VCaP (cell line): ENCODE measurements around the gene MTHFR.

ENCODE experiments used
- H3K27ac ChIP-seq: fragments of 450-650 bp; 2 replicates; pipeline ENCODE4 v1.5.1; 2017
- TF ChIP-seq, protein P1 (sequence below): fragments of 450-650 bp; conservative IDR thresholded peaks from 2 replicates; pipeline ENCODE4 v1.5.1; 2017; ENCODE audit warnings: mild to moderate bottlenecking, moderate library complexity

MTHFR gene

DNA sequence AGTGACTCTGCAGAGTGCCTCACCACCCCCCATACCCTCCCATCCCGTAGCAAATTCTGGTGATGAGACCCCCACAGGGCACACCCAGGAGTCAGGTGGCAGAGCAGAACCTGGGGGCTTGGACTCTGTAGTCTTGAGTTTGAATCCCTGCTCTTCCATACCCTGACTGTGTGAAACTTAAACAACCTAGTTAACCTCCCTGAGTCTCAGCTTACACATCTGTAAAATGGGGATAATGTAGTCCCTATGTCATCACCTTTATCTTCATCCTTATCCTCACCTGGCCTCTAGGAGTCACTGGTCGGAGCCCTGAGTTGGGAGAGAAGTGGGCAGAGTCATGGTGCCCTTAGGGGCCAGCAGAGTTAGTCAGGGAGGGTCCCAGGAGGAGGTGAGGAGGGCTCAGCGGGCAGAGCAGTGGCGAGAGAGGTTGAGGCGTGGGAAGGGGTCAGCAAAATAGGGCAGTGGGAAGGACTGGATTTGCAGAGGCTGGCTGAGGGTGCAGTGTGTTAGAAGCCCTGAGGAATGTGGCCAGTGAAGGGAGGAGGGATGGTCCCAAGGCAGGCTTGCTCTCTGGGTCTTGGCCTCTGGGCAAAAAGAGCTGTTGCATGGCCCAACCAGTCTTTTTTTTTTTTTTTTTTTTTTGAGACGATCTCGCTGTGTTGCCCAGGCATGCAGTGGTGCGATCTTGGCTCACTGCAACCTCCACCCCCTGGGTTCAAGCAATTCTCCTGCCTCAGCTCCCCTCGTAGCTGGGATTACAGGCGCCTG, 25.2 kb downstream of the MTHFR start:
- H3K27ac ChIP-seq = no peak overlapping the region

DNA sequence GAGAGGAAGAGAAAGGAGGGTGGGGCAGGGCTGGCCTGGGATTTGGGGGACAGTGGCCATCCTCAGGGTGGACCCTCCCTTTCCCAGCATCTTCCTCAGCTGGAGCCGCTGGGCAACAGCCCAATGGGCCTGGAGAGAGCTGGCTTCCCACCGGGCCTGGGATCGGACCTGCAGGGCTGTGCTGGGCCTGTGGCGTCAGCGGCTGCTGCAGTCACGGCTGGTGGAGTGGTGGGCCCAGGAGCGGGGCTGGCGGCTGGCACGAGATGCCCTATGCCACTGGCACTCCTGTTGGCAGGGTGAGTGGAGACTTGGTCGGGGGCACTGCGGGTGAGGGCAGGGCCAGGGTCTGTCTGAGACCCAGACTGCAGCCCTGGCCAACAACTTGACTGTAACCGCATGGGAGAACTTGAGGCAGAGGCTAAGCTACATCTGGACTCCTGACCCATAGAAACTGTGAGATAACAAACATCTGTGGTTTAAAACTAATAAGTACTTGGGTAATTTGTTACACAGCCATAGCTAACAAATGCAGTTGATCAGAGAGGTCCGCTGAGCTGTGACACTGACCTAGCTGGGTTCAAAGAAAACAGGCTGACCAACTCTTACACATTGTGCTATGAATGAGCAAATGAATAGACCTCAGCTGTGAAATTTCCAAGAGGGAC, 25.9 kb downstream of the MTHFR start:
- TF ChIP-seq, protein P1, sequence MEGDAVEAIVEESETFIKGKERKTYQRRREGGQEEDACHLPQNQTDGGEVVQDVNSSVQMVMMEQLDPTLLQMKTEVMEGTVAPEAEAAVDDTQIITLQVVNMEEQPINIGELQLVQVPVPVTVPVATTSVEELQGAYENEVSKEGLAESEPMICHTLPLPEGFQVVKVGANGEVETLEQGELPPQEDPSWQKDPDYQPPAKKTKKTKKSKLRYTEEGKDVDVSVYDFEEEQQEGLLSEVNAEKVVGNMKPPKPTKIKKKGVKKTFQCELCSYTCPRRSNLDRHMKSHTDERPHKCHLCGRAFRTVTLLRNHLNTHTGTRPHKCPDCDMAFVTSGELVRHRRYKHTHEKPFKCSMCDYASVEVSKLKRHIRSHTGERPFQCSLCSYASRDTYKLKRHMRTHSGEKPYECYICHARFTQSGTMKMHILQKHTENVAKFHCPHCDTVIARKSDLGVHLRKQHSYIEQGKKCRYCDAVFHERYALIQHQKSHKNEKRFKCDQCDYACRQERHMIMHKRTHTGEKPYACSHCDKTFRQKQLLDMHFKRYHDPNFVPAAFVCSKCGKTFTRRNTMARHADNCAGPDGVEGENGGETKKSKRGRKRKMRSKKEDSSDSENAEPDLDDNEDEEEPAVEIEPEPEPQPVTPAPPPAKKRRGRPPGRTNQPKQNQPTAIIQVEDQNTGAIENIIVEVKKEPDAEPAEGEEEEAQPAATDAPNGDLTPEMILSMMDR = no peak
- no peak overlapping the region for H3K27ac ChIP-seq

More for the DNA sequence above, 25.2 kb downstream of the MTHFR start:
- TF ChIP-seq, protein P1 = no peak

DNA sequence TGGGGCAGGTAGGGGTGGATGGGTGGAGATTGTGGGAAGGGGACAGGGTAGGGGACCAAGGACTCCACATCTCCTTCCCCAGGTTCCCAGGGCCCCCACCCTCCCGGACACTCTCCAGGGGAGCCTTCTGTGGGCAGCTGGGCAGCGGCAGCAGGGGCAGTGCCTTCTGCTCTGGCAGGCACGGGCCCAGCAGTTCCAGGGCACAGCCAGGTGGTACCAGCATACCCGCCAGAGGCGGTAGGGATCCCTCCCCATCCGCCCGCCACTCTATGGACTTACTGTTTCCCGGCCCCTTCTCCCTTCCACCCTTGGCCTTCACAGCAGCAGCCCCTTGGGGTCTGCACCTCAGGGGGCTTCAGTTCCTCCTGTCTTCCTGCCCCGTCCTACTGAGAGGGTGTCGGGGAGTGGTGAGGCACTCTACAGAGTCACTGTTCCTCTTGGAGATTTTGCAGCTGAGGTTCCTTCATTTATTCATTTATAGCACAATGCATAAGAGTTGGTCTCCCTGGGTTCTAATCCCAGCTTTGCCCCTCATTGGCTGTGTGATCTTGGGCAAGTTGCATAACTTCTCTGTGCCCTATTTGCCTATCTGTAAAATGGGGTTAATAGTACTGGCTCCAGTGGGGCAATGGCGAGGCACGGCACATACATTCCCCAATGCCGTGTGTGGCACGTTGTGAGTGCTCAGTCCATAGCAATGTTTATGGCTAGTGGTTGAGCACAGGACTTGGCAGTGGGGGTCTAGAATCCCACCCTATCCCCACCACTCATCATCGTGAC, 26.7 kb downstream of the MTHFR start:
- TF ChIP-seq, protein P1 = no peak
- no peak overlapping the region for H3K27ac ChIP-seq

DNA sequence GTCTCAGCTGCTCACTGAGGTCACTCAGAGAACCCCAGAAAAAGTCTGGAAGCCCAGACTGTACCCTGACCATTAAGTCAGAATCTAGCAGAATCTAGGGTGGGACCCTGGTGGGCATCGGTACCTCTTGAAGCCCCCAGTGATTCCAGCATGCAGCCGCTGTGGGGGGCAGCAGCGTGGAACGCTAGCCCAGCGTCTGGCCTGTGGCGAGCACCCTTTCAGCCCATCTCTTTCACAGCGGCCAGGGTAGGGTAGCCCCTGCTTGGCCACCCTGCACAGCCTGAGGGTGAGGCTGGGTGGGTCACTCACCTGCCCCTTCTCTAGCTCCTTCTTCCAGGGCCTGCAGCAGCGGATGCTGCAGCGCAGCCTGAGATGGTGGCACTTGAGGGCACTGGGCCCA, 27.4 kb downstream of the MTHFR start:
- TF ChIP-seq, protein P1 = no peak
- no peak overlapping the region for H3K27ac ChIP-seq

DNA sequence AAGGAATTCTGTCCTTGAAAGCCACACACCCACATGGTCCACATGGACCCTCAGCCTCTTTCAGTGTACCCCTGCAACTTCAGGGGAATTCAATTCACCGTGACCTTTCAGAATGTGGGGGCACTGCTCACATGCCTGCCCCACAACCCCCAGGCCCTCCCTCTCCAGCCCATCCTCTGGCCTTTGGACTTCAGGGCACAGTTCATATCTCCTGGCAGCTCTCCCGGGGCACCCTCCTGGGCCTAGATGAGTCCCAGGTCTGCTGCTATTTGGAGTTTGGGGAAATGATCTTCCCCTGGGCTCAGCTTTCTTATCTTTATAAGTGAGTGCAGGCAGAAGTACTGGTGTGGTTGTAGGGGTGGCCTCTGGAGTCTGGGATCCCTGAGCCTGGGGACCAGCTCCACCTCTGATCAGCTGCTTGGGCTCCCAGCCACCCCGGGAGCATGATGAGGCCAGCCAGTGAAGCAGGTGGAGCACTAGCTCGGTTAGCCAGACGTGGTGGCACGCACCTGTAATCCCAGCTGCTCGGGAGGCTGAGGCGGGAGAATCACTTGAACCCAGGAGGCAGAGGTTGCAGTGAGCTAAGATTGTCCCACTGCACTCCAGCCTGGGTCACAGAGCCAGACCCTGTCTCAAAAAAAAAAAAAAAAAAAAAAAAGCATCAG, 28.0 kb downstream of the MTHFR start:
- TF ChIP-seq, protein P1 = no peak
- H3K27ac ChIP-seq = no peak overlapping the region

DNA sequence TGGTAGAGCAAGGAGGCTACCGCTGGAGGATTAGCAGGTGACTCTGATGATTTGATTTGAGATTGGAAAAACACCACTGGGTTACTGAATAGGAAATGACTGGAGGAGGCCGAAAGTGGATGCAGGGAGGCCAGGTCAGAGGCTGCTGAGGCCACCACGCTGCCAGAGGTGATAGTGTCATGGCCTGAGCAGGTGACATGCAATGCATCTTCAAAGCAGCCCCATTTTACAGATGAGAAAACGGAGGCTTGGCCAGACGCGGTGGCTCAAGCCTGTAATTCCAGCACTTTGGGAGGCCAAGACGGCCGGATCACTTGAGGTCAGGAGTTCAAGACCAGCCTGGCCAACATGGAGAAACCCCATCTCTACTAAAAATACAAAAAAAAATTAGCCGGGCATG, 31.0 kb downstream of the MTHFR start:
- TF ChIP-seq, protein P1 = no peak
- no peak overlapping the region for H3K27ac ChIP-seq

DNA sequence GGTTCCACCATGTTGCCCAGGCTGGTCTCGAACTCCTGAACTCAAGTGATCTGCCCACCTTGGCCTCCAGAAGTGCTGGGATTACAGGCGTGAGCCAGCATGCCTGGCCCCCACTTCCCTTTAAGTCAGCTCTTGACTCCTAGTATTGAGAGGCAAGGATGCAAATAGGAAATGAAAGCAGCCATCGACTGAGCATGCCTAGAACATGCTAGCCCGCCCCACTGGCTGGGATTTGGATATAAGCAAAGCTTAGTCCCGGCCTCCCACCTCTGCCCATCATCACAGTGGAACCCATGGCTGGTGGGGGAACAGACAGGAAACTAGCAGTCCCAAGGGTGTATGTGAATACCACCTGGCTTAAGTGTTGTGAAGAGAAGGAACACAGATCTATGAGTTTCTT, 33.3 kb downstream of the MTHFR start:
- H3K27ac ChIP-seq = no peak overlapping the region
- TF ChIP-seq, protein P1 = no peak
